ENCODE measurements around the gene NTM. TPM values are rescaled to one million over a fixed set of nuclear protein-coding genes. Genes with fewer than 3 reads are reported as not detected.

NTM gene
- total RNA-seq, 1 experiment from 2014 or later, result 9.9 TPM

DNA sequence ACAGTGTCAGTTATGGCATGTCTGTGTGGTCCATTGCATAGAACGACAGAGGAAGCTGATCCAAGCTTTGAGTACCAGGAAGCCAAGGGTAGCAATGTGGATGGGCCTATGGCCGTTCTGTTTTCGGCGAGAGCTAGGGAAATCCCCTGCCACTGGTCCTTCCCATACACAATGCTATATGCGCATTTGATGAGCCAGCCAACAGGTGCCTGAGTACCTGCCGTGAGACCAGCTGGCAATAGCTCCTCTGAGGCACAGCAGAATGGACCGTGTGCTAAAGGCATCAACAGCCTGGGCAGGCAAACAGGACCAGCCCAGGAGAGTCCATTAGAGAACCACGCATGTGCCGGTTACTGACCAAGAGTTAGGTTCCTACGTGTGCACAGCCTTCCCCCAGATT is 753.0 kb downstream of the NTM start:
- H3K18ac ChIP-seq (ENCODE audit: insufficient read length, low read depth, low read length), result no peak overlapping the region
- no peaks in the 10 kb centered on the region for H4K20me1 ChIP-seq (ENCODE audit: control insufficient read depth, insufficient read depth, insufficient read length)
- DNase-seq, result peak; percentile 46
- no peak overlapping the region for H2BK12ac ChIP-seq (ENCODE audit: insufficient read length, low read depth, low read length)
- H3K4ac ChIP-seq (ENCODE audit: low read depth, low read length), result no peak overlapping the region
- no peak overlapping the region for H2BK15ac ChIP-seq (ENCODE audit: low read depth, low read length)
- H3K9ac ChIP-seq (ENCODE audit: extremely low read depth, insufficient read length, low read length), result no peak overlapping the region
- no peak overlapping the region for H4K8ac ChIP-seq (replicated peaks; ENCODE audit: insufficient read length, low read depth, low read length)
- peaks cover 3% of the 10 kb centered on the region; the same call in 1 of the 2 replicates for H3K79me2 ChIP-seq (ENCODE audit: insufficient read depth, low read length)
- H4K91ac ChIP-seq (ENCODE audit: insufficient read length, low read depth, low read length), result no peak overlapping the region
- no peak overlapping the region for H3T11ph ChIP-seq (ENCODE audit: low read length)
- H3K4me1 ChIP-seq (ENCODE audit: insufficient read depth, low read length), result peaks cover 16% of the 10 kb centered on the region; the same call in 1 of the 2 replicates
- WGBS (ENCODE audit: extremely low coverage, insufficient read length, low lambda C conversion rate), result no CpG with 5 or more reads among the region's 10 CpGs
- H3K79me1 ChIP-seq (ENCODE audit: insufficient read depth, low read depth, low read length, poor library complexity, severe bottlenecking), result no peaks in the 10 kb centered on the region
- Mint-ChIP-seq H3K4me3 (no peak overlapping the region), H3K9me3 (no peaks in the 10 kb centered on the region), H3K27ac (peak overlapping the region in 1 of 3 experiments; percentile 6; a peak in 1 of 7 replicates), H3K4me1 (peaks cover 41 to 50% of the 10 kb centered on the region in 2 experiments), H3K27me3 (ENCODE audit: low read depth) (no peaks in the 10 kb centered on the region; the same call in none of the 2 replicates), H3K36me3 (ENCODE audit: insufficient read depth in 1 of 3, low read depth in 3 of 3) (no peaks in the 10 kb centered on the region)
- no peak overlapping the region for H2BK20ac ChIP-seq (ENCODE audit: low read depth, low read length, poor library complexity, severe bottlenecking)
- no peak overlapping the region; the same call in 1 of the 2 replicates for H3K14ac ChIP-seq (ENCODE audit: insufficient read depth, low read length)
- no peak overlapping the region for H2AK5ac ChIP-seq (ENCODE audit: insufficient read length, low read length)
- no peaks in the 10 kb centered on the region for H3K27me3 ChIP-seq (ENCODE audit: insufficient read depth, low read length)
- H3K23me2 ChIP-seq (ENCODE audit: insufficient read length, low read depth, low read length, poor library complexity, severe bottlenecking), result no peaks in the 10 kb centered on the region
- H3K23ac ChIP-seq (ENCODE audit: insufficient read length, low read depth, low read length), result no peak overlapping the region
- peak overlapping the region; percentile 9 for H3K4me2 ChIP-seq (ENCODE audit: insufficient read depth, insufficient read length, low read length)
- H4K5ac ChIP-seq (ENCODE audit: insufficient read length, low read depth, low read length), result no peak overlapping the region
- no peaks in the 10 kb centered on the region for H3K9me3 ChIP-seq (ENCODE audit: control insufficient read depth, low read depth, low read length)
- no peak overlapping the region for H3K56ac ChIP-seq (ENCODE audit: insufficient read length, low read depth, low read length)
- H2BK120ac ChIP-seq (ENCODE audit: low read depth, low read length, poor library complexity, severe bottlenecking), result no peak overlapping the region
- no peak overlapping the region for H2AFZ ChIP-seq (ENCODE audit: low read length)
- no peak overlapping the region for H2BK5ac ChIP-seq (ENCODE audit: insufficient read length, low read length)
- TF ChIP-seq, protein P1, sequence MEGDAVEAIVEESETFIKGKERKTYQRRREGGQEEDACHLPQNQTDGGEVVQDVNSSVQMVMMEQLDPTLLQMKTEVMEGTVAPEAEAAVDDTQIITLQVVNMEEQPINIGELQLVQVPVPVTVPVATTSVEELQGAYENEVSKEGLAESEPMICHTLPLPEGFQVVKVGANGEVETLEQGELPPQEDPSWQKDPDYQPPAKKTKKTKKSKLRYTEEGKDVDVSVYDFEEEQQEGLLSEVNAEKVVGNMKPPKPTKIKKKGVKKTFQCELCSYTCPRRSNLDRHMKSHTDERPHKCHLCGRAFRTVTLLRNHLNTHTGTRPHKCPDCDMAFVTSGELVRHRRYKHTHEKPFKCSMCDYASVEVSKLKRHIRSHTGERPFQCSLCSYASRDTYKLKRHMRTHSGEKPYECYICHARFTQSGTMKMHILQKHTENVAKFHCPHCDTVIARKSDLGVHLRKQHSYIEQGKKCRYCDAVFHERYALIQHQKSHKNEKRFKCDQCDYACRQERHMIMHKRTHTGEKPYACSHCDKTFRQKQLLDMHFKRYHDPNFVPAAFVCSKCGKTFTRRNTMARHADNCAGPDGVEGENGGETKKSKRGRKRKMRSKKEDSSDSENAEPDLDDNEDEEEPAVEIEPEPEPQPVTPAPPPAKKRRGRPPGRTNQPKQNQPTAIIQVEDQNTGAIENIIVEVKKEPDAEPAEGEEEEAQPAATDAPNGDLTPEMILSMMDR (conservative IDR thresholded peaks at IDR 0.05), result no peak
- no peak overlapping the region for H3K27ac ChIP-seq (ENCODE audit: insufficient read length, low read depth, low read length)
